ENCODE measurements around the gene CYLC2.

Gene CYLC2, protein sequence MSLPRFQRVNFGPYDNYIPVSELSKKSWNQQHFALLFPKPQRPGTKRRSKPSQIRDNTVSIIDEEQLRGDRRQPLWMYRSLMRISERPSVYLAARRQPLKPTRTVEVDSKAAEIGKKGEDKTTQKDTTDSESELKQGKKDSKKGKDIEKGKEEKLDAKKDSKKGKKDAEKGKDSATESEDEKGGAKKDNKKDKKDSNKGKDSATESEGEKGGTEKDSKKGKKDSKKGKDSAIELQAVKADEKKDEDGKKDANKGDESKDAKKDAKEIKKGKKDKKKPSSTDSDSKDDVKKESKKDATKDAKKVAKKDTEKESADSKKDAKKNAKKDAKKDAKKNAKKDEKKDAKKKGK

DNA sequence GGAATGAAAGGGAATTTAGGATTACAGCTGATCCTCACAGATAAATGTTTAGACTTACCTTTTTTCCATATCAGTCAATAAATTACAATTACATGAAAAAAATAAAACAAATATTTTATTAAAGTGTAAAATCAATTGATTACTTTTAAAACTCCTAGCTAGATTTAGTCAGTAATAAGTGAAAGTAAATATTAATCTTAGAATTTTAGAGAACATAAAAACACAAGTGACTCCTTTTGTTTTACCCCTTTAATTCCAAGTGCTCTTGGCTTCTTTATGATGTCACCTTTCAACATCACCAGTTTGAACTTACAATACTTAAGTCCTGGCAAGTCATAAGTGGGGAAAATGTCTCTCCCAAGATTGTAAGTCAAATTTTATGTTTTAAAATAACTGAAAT, at the start of gene CYLC2:
CYLC2 (plus strand) TSS at position 301 of the 400 bp plus-strand sequence; CDS start at position 349, 48 bp downstream.
- no peak for DNase-seq (ENCODE audit: low spot score)

DNA sequence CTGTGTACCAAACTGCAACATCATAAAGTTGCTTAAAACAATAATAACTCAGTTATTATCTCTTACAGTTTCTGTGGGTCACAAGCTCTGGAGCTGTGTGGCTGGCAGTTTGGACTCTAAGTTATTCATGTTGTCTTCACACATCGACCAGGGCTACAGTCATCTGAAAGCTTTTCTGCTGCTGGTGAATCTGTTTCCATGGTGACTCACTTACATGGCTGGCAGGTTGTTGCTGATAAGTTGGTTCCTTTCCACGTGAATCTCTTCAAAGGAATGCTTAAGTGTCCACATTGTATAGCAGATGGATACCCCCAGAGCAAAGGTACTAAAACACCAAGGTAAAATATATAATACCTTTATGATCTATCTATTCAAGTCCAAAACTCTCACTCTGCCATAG, 44.8 kb upstream of the CYLC2 start:
- DNase-seq (ENCODE audit: low spot score), result no peak

DNA sequence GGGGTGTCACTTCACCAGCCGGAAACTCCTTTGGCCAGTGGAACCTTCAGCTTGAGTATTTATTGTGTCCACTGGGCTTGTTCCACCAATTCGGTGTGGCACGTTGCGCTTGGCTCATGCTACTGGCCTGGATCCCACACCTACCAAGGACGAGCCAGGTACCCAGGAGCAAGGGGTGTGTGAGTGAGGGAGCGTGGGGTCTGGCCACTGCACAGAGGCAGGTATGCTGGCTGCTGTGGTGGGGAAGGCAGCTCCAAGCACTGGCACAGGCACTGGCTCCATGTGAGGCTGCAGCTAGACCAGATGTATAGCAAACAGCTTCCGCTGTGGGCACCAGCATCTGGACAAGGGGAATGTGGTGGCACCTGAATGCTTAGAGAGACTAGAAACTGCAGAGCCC, 28.1 kb upstream of the CYLC2 start:
- DNase-seq (ENCODE audit: low spot score), result no peak

DNA sequence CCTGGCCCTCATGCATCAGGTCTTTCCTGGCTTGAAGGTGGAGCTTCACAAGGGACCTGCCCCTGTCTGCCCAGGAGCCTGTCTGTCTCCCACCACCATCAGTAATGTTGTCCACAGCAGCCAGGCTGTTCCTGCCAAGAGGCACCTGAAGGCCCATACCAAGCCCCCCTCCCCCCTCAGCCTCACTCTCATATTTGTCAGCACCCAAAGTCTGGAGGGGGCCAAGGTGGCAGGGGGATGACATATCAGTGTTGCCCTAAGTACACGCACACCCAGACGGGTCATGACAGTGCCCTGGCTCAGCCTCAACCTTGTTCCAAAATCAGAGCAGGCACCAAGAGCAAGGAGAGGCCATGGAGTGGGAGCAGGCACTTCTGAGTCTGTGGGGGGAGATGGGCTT, 27.2 kb upstream of the CYLC2 start:
- no peak for DNase-seq (ENCODE audit: low spot score)

DNA sequence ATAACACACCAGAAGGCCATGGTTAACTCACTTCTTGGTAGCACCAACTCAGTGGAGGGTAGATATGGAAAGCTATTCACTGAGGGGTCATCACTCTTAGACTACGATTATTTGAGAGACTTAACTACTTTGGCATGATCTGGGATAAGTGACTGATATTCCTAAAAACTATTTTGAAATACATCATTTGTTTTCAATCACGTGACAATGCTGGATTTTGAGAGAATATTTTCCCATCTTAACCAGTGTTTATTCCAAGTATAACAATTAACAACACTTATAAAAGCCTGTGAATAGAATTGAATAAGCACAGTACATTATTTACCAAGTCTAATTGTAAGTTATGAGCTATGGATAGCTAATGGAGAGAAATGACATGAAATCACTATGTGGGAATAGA, 22.4 kb upstream of the CYLC2 start:
- no peak for DNase-seq (ENCODE audit: low spot score)

DNA sequence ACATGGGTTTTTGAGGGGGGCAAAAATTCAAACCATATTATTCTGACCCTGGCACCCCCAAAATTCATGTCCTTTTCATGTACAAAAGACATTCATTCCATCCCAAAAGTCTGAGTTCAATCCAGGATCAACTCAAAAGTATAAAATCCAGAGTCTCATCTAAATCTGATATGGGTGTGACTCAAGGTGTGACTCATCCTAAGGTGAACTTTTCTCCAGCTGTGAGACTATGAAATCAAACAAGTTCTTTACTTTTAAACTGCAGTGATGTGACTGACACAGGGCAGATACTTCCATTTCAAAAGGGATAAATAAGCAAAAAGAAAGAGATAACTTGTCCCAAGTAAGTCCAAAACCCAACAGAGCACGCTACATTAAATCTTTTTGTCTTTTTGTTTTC, 20.6 kb upstream of the CYLC2 start:
- DNase-seq (ENCODE audit: low spot score), result no peak

DNA sequence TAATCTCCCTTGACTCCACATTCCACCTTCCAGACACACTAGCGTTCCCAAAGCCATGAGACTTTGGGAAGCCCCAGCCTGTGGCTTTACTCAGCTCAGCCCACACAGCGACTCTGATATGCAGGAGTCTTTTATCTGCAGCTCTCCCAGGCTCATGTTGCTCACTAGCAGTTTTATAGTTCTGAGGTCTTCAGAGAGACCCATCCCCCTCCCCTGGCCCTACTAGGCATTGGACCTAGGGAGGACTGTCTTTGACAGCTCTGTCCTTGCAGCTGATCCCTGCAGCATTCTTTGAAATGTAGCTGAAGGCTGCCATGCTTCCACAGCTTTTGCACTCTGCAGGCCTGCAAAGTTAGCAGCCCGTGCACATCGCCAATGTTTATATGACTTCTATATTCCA, 19.9 kb upstream of the CYLC2 start:
- DNase-seq (ENCODE audit: low spot score), result no peak

DNA sequence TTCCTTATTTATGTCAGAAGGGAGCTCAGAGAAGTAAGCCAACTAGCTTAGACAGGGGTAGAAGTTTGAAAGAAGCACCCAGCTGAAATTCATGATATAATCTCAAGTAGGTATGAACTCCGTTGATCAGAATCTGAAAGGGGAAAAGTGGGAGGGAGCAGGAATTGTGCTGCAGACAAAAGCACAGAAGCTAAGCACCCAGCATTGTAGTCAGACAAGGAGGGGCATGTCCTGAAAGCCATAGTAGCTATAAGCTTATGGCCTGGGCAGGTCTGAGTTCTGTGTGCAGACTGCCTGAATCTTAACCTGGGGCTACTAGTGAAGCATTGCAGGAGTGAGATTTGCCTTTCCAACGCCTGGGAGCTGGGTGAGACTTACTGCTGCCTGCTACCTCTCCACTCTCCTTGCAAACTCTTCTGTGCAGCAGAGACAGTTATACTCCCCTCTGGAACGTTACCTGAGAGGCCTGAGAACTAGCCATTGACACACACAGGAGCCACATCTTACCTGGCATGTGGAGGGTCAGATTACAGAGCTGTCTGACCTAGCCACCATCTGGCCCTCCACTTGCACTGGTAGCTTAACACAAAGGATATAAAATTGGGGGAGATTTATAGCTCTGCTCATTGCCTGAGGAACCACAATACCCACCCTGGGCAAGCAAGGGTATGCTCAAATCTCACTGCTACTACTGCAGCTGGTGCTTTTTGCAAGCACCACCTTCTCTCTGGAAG, 9.8 kb upstream of the CYLC2 start:
- no peak for DNase-seq (ENCODE audit: low spot score)

GRCh38 chr9:102986425-102986824, 8.7 kb upstream of the CYLC2 start:
- DNase-seq (ENCODE audit: low spot score), result no peak

DNA sequence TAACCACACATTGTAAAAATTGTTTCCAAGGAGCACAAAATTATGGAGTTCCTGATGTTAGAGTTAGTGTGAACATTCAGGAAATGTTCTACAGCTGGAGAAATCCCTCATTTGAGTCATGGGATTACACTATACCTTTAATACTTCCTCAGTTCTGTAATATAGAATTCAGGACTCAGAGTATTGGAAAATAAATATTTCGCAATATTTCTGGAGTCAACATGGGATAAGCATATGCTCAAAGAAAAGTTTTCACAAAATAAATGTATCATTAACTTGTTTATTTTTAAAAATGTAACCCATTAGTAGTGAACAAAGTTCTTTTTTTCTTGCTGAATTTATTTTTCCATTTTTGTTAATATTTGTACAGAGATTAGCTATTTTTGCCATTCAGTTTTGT, 8.6 kb downstream of the CYLC2 start:
- DNase-seq (ENCODE audit: low spot score), result no peak

DNA sequence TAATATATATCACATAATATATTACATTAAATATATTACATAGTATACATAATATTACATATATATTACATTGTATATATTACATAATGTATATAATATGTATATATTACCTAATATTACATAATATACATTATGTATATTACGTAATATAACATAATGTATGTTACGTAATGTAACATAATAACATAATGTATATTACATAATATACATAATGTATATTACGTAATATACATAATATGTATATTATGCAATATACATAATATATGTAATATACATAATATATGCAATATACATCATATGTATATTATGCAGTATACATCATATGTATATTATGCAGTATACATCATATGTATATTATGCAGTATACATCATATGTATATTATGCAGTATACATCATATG, 19.1 kb downstream of the CYLC2 start:
- DNase-seq (ENCODE audit: low spot score), result no peak

DNA sequence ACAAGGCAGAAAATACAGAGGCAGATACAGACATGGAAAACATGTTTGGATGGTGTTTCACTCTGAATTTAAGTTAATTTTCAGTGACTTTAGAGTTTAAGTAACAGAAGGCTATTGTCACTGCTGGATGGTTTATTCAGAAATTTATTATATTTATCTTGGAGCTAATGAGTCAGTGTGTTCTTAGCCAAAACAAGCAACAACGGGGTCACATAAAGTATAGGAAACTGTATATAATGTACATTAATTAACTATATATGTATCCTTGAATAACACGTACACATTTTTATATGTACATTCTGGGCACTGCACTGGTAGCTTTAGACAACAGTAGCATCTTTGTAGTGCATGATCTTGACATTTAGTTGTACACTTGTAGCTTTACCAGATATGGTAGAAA, 30.7 kb downstream of the CYLC2 start:
- DNase-seq (ENCODE audit: low spot score), result no peak

GRCh38 chr9:103037508-103038477, 42.7 kb downstream of the CYLC2 start:
- no peak for DNase-seq (ENCODE audit: low spot score)

- no peak for DNase-seq (ENCODE audit: low spot score)
Observed at GRCh38 chr9:103041961-103042360, 46.8 kb downstream of the CYLC2 start.
